MM.1S (cell line): ENCODE data around the gene PLK5.

ENCODE experiments used
- CTCF ChIP-seq: fragments of 300-600 bp; sonication (generic); IDR thresholded peaks from 2 replicates; pipeline ENCODE4 v1.5.1; 2016; ENCODE audit warnings: antibody characterized with exemption, low read length, mixed read lengths
- EZH2 ChIP-seq: fragments of 300-600 bp; sonication (generic); optimal IDR thresholded peaks from 2 replicates; pipeline ENCODE3; 2017; ENCODE audit warnings: low read depth, mild to moderate bottlenecking, antibody characterized with exemption, low read length, mixed read lengths
- EZH2phosphoT487 ChIP-seq: fragments of 300-600 bp; sonication (generic); IDR thresholded peaks from 2 replicates; pipeline ENCODE4 v1.6.1; 2018; ENCODE audit warnings: antibody characterized with exemption, low read length

- no peak for TF ChIP-seq CTCF
- no peak for TF ChIP-seq EZH2
- no peak for TF ChIP-seq EZH2phosphoT487
Measured at GRCh38 chr19:1497578-1498235, 26.2 kb upstream of the PLK5 start.
